MM.1S (cell line): ENCODE measurements around the gene CD8B.

Experiments used
- CTCF ChIP-seq: fragments of 300-600 bp; sonication (generic); IDR thresholded peaks from 2 replicates; pipeline ENCODE4 v1.5.1; 2016; ENCODE audit warnings: antibody characterized with exemption, low read length, mixed read lengths
- EZH2 ChIP-seq: fragments of 300-600 bp; sonication (generic); optimal IDR thresholded peaks from 2 replicates; pipeline ENCODE3; 2017; ENCODE audit warnings: low read depth, mild to moderate bottlenecking, antibody characterized with exemption, low read length, mixed read lengths
- EZH2phosphoT487 ChIP-seq: fragments of 300-600 bp; sonication (generic); IDR thresholded peaks from 2 replicates; pipeline ENCODE4 v1.6.1; 2018; ENCODE audit warnings: antibody characterized with exemption, low read length

- TF ChIP-seq CTCF, result no peak
- TF ChIP-seq EZH2phosphoT487, result no peak
- no peak for TF ChIP-seq EZH2
Observed at GRCh38 chr2:86806059-86806857, 55.4 kb downstream of the CD8B start.
